Right atrium auricular region (tissue), 2 donors: ENCODE results near the gene FARP1. TPM values are rescaled to one million over a fixed set of nuclear protein-coding genes. Genes with fewer than 3 reads are reported as not detected.

Experiments used
- DNase-seq: peaks from one replicate; pipeline ENCODE4 v3.0.0-alpha.2; 2019; ENCODE audit warnings: low spot score
- H3K27ac ChIP-seq, 2 donors: fragments of 200-600 bp; sonication (generic); 1 replicate in 1 of 2; 2 replicates in 1 of 2; pipeline ENCODE4 v1.5.1; 2016 to 2019
- H3K27me3 ChIP-seq, 2 donors: fragments of 200-600 bp; sonication (generic); one replicate each; pipeline versions ENCODE4 v1.5.1 to v1.6.0; 2017 to 2019
- H3K36me3 ChIP-seq: fragments of 200-600 bp; sonication (generic); one replicate; pipeline ENCODE4 v1.5.1; 2016
- H3K4me1 ChIP-seq, 2 donors: fragments of 200-600 bp; sonication (generic); one replicate each; pipeline versions ENCODE4 v1.5.1 to v1.6.0; 2017 to 2019
- H3K4me3 ChIP-seq, 2 donors: fragments of 200-600 bp; sonication (generic); 1 replicate in 1 of 2; 2 replicates in 1 of 2; pipeline ENCODE4 v1.5.1; 2017 to 2019; ENCODE audit warnings: mild to moderate bottlenecking in 1 of 2, moderate library complexity in 1 of 2
- H3K9me3 ChIP-seq, 2 donors: fragments of 200-600 bp; sonication (generic); one replicate each; pipeline ENCODE4 v1.5.1; 2019
- CTCF ChIP-seq, 2 donors: fragments of 200-600 bp; sonication (generic); IDR thresholded peaks; one replicate each; pipeline ENCODE4 v1.5.1; 2019; ENCODE audit warnings: antibody characterized with exemption in 2 of 2
- total RNA-seq, 2 donors: library from RNA; depleted of rRNA; stranded (reverse); fragments of >200 nt; gene quantifications; one replicate each; pipeline ENCODE4 v1.1.0, GENCODE V29; 2016

The FARP1 gene
- total RNA-seq, 2 donors from 2014 or later: 15.5 to 25.7 TPM

GRCh38 chr13:98099627-98100026, 43.3 kb upstream of the FARP1 start:
- no peak for DNase-seq

DNA sequence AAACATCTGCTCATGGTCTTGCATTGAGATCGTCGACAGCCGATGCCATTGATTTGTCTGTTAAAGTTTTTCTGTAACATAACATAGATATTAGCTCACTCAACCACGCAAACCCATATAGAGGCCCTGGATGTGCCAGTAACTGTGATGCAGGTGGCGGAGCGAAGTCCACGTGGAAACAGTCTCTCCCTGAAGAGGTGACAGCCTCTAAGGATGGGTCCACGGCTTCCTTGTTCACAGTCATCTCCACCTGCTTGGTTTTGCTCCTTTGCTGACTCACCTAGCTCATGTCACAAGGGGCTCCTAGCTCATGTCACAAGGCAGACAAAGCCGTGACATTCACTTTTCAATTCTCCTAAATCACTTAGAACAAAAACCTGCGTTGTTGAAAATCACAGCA, 42.4 kb upstream of the FARP1 start:
- H3K27ac ChIP-seq: no peak overlapping the region
- H3K9me3 ChIP-seq: no peaks in the 10 kb centered on the region
- H3K27me3 ChIP-seq: no peaks in the 10 kb centered on the region
- no peaks in the 10 kb centered on the region for H3K4me1 ChIP-seq
- no peak overlapping the region for H3K4me3 ChIP-seq
- no peak for DNase-seq
- no peak for TF ChIP-seq CTCF (IDR thresholded peaks at IDR 0.05)
- H3K36me3 ChIP-seq: no peaks in the 10 kb centered on the region

More at GRCh38 chr13:98099627-98100026, 43.3 kb upstream of the FARP1 start:
- Histone ChIP-seq H3K4me1 (no peaks in the 10 kb centered on the region), H3K36me3 (no peaks in the 10 kb centered on the region), H3K9me3 (no peaks in the 10 kb centered on the region), H3K4me3 (no peak overlapping the region), H3K27me3 (no peaks in the 10 kb centered on the region), H3K27ac (no peak overlapping the region)
- TF ChIP-seq CTCF (IDR thresholded peaks at IDR 0.05): no peak

DNA sequence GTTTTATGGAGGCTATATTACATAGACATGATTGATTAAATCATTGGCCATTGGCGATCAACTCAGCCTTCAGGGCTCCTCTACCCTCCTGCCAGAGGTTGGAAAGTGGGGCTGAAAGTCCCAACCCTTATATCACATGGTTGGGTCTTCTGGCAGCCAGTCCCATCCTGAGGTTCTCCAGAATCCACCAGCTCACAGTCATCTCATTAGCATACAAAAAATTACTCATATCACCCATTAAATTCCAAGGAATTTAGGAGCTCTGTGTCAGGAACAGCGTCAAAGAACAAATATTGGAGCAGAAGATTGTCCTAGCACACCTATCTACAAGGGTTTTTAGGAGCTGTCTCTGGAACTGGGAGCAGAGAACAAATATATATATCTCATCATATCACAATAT, 39.4 kb upstream of the FARP1 start:
- Histone ChIP-seq H3K27me3 (no peaks in the 10 kb centered on the region), H3K27ac (no peak overlapping the region), H3K4me1 (no peaks in the 10 kb centered on the region), H3K4me3 (no peak overlapping the region), H3K36me3 (no peaks in the 10 kb centered on the region), H3K9me3 (no peaks in the 10 kb centered on the region)
- no peak for TF ChIP-seq CTCF (IDR thresholded peaks at IDR 0.05)
- no peak for DNase-seq

- Histone ChIP-seq H3K4me3 (no peak overlapping the region), H3K36me3 (no peaks in the 10 kb centered on the region), H3K9me3 (no peaks in the 10 kb centered on the region), H3K27ac (no peak overlapping the region), H3K27me3 (no peaks in the 10 kb centered on the region), H3K4me1 (no peaks in the 10 kb centered on the region)
- no peak for DNase-seq
- TF ChIP-seq CTCF (IDR thresholded peaks at IDR 0.05): no peak
Observed at GRCh38 chr13:98103942-98104880, 38.7 kb upstream of the FARP1 start.

- no peak overlapping the region for H3K4me3 ChIP-seq
- no peak for DNase-seq
- H3K27me3 ChIP-seq: no peaks in the 10 kb centered on the region
- TF ChIP-seq CTCF (IDR thresholded peaks at IDR 0.05): no peak
- no peaks in the 10 kb centered on the region for H3K36me3 ChIP-seq
- H3K4me1 ChIP-seq: no peaks in the 10 kb centered on the region
- H3K27ac ChIP-seq: no peak overlapping the region
- no peaks in the 10 kb centered on the region for H3K9me3 ChIP-seq
Observed at GRCh38 chr13:98105929-98106336, 37.0 kb upstream of the FARP1 start.
